Measurements from ENCODE around the gene WDR4.
"Not testable (repeated sequence)": the region's sequence is repeated elsewhere in the genome, so short reads cannot be mapped to it uniquely, and the experiment has no call there.

Gene WDR4

GRCh38 chr21:42837421-42838211 lies 41.7 kb downstream of the WDR4 start:
- DNase-seq, result no peak

- no peak for DNase-seq
These were observed 42.5 kb downstream of the WDR4 start for GRCh38 chr21:42836767-42837301.

- no peak for DNase-seq
These were observed 43.0 kb downstream of the WDR4 start for GRCh38 chr21:42836402-42836666.

GRCh38 chr21:42835611-42836401 lies 43.5 kb downstream of the WDR4 start:
- DNase-seq, result no peak

GRCh38 chr21:42835211-42835610 lies 44.1 kb downstream of the WDR4 start:
- DNase-seq, result no peak

GRCh38 chr21:42834726-42835191 lies 44.6 kb downstream of the WDR4 start:
- no peak for DNase-seq

GRCh38 chr21:42833859-42834725 lies 45.2 kb downstream of the WDR4 start:
- no peak for DNase-seq

GRCh38 chr21:42833439-42833815 lies 45.9 kb downstream of the WDR4 start:
- peak; percentile 67 for DNase-seq

- DNase-seq, result not testable (repeated sequence)
These were observed 47.1 kb downstream of the WDR4 start for GRCh38 chr21:42832321-42832630.

- no peak for DNase-seq
These were observed 48.6 kb downstream of the WDR4 start for GRCh38 chr21:42830456-42831455.

GRCh38 chr21:42829954-42830353 lies 49.4 kb downstream of the WDR4 start:
- no peak for DNase-seq

GRCh38 chr21:42829417-42829816 lies 49.9 kb downstream of the WDR4 start:
- no peak for DNase-seq

- DNase-seq, result no peak
These were observed 51.8 kb downstream of the WDR4 start for GRCh38 chr21:42827588-42827987.

GRCh38 chr21:42820616-42821465 lies 58.5 kb downstream of the WDR4 start:
- no peak for DNase-seq

- no peak for DNase-seq
These were observed 59.3 kb downstream of the WDR4 start for GRCh38 chr21:42819861-42820615.

- peak; percentile 70 for DNase-seq
These were observed 61.0 kb downstream of the WDR4 start for GRCh38 chr21:42818328-42818749.

GRCh38 chr21:42815217-42815616 lies 64.1 kb downstream of the WDR4 start:
- no peak for DNase-seq

GRCh38 chr21:42812528-42813241 lies 66.7 kb downstream of the WDR4 start:
- DNase-seq, result not testable (repeated sequence)

GRCh38 chr21:42811960-42812359 lies 67.4 kb downstream of the WDR4 start:
- DNase-seq, result no peak
